Measurements from ENCODE around the gene TMEM139. TPM values are rescaled to one million over a fixed set of nuclear protein-coding genes. Genes with fewer than 3 reads are reported as not detected.

Gene TMEM139
- total and polyA plus RNA-seq, 10 of the 15 experiments (the other 5 are each of a cell fraction or from before 2014, with no cell fraction given) = 0.31 TPM; not detected in 9

GRCh38 chr7:143331179-143331801, 46.5 kb downstream of the TMEM139 start:
- H3K9ac ChIP-seq (ENCODE audit: control insufficient read depth, insufficient read depth, low read length) = no peak overlapping the region
- DNase-seq (ENCODE audit: low read depth, low spot score) (no peak), FAIRE-seq (no peak), ATAC-seq (no peak)
- ChIA-PET CTCF (interaction anchor here (1.0 to 1.1 kb wide), 2 partner anchors 27 to 49 kb away, joined by 3 to 6 read pairs; no protein-coding TSS in a partner anchor), RAD21 (ENCODE audit: unreplicated experiment) (no interaction called here), POLR2A (no interaction called here), SMC1A (ENCODE audit: uncharacterized antibody, unreplicated experiment) (no interaction called here)
- TF ChIP-seq IKZF1 (conservative IDR thresholded peaks at IDR 0.05) (no peak), CEBPB (IDR thresholded peaks at IDR 0.05; ENCODE audit: borderline replicate concordance in 1 of 2, low read depth in 2 of 2, low read length in 2 of 2) (no peak), PML (IDR thresholded peaks at IDR 0.05; ENCODE audit: low read length) (no peak), E2F8 (IDR thresholded peaks at IDR 0.05; ENCODE audit: low read depth, partially characterized antibody) (no peak), NRF1 (conservative IDR thresholded peaks at IDR 0.05; ENCODE audit: low read depth, low read length) (no peak), RB1 (IDR thresholded peaks at IDR 0.05; ENCODE audit: borderline replicate concordance) (no peak), ZNF217 (IDR thresholded peaks at IDR 0.05) (no peak), NR2C2 (IDR thresholded peaks at IDR 0.05; ENCODE audit: borderline replicate concordance, control insufficient read depth, insufficient read length, low read depth) (no peak)
- H3K79me2 ChIP-seq (ENCODE audit: control insufficient read depth, insufficient read depth, low read length) = no peaks in the 10 kb centered on the region
- no peaks in the 10 kb centered on the region; the same call in 1 of the 2 replicates for H3K4me1 ChIP-seq (ENCODE audit: control insufficient read depth, insufficient read depth, low read length)
- H2AFZ ChIP-seq (ENCODE audit: control insufficient read depth, low read depth, low read length) = no peak overlapping the region
- no peaks in the 10 kb centered on the region for H3K9me3 ChIP-seq (replicated peaks; ENCODE audit: control insufficient read depth, insufficient read depth, low read length)
- no peak overlapping the region for H3K4me2 ChIP-seq (ENCODE audit: control insufficient read depth, insufficient read depth)
- H3K27me3 ChIP-seq (replicated peaks in 1 of 2; ENCODE audit: control insufficient read depth in 2 of 2, insufficient read depth in 2 of 2, low read length in 1 of 2) = no peaks in the 10 kb centered on the region
- no peak overlapping the region for H3K4me3 ChIP-seq
- in situ Hi-C loops (cut with MboI) (no loop called here), intact Hi-C loops (cut with micrococcal nuclease; ENCODE audit: unreplicated experiment) (no loop called here)
- no peaks in the 10 kb centered on the region for H3K36me3 ChIP-seq (ENCODE audit: control insufficient read depth in 2 of 2, insufficient read depth in 2 of 2, low read length in 1 of 2)
- WGBS (ENCODE audit: insufficient coverage, insufficient replicate concordance, low lambda C conversion rate, missing lambda C conversion rate) = 74% methylated on average over 8 of the region's 8 CpGs
- H4K20me1 ChIP-seq (ENCODE audit: control insufficient read depth, insufficient read depth) = no peaks in the 10 kb centered on the region
- H3K27ac ChIP-seq (ENCODE audit: control insufficient read depth, insufficient read depth) = no peak overlapping the region
- no TSS peak for BruUV-seq (replicated peaks)

All from GM12878 (cell line).